ENCODE measurements around the gene CNTN1.

CNTN1 gene

GRCh38 chr12:40828593-40828990, 136.4 kb downstream of the CNTN1 start:
- TF ChIP-seq ZNF274 (IDR thresholded peaks at IDR 0.05; ENCODE audit: low read depth, low read length) = no peak
- no peak overlapping the region for H3K4me3 ChIP-seq (ENCODE audit: low read length)

GRCh38 chr12:40829738-40830144, 137.5 kb downstream of the CNTN1 start:
- H3K4me3 ChIP-seq (ENCODE audit: low read length) = no peak overlapping the region
- TF ChIP-seq ZNF274 (IDR thresholded peaks at IDR 0.05; ENCODE audit: low read depth, low read length) = no peak

- no peak overlapping the region for H3K4me3 ChIP-seq (ENCODE audit: low read length)
- no peak for TF ChIP-seq ZNF274 (IDR thresholded peaks at IDR 0.05; ENCODE audit: low read depth, low read length)
Measured at GRCh38 chr12:40831916-40832315, 139.7 kb downstream of the CNTN1 start.

DNA sequence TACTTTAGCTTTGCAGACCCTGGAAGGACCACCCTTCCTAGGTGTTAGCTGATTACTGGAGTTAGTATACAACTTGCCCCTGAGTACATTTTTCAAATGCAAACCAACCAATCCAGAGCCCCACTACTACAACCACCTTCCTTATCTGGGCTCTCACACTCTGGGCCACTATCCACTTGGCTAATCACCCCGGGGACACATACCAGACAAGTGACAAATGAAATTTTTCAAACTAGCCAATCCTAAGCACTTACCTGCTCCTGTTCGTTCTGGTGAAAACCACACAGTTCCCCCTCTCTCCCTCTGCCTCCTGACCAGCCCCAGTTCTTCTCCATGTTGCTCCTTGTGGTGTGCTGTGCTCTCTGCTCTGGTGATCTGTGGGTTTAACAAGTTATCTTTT, 140.4 kb downstream of the CNTN1 start:
- no peak overlapping the region for H3K4me3 ChIP-seq (ENCODE audit: low read length)
- TF ChIP-seq ZNF274 (IDR thresholded peaks at IDR 0.05; ENCODE audit: low read depth, low read length) = no peak

GRCh38 chr12:40833818-40834217, 141.6 kb downstream of the CNTN1 start:
- no peak overlapping the region for H3K4me3 ChIP-seq (ENCODE audit: low read length)

GRCh38 chr12:40834321-40834720, 142.1 kb downstream of the CNTN1 start:
- no peak overlapping the region for H3K4me3 ChIP-seq (ENCODE audit: low read length)
- no peak for TF ChIP-seq ZNF274 (IDR thresholded peaks at IDR 0.05; ENCODE audit: low read depth, low read length)

More at GRCh38 chr12:40833818-40834217, 141.6 kb downstream of the CNTN1 start:
- no peak for TF ChIP-seq ZNF274 (IDR thresholded peaks at IDR 0.05; ENCODE audit: low read depth, low read length)

DNA sequence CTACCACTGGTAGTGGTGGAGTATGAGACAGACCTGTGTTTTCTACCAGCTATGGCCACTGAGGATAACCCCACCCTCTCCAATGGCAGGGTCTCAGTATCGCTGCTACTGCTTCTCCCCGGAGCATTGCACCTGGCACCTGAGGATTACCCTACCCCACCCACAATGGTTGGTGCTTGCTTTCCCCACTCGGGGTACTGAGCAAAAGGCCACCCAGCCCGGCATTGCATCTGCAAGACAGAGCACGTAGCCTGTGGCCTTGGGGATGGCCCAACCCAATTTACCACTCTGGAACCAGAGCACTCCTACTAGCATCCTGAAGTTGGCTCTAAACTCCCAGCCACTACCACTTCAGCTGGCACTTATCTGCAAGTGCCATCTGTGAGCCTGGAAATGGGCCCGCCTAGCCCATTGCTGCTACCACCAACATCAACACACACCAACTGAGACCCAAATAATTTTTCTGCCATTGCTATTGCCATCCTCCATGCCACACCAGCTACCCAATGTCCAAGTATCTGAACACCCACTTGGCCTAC, 145.7 kb downstream of the CNTN1 start:
- no peak overlapping the region for H3K4me3 ChIP-seq (ENCODE audit: low read length)
- no peak for TF ChIP-seq ZNF274 (IDR thresholded peaks at IDR 0.05; ENCODE audit: low read depth, low read length)

GRCh38 chr12:40843495-40843894, 151.3 kb downstream of the CNTN1 start:
- no peak for TF ChIP-seq ZNF274 (IDR thresholded peaks at IDR 0.05; ENCODE audit: low read depth, low read length)
- no peak overlapping the region for H3K4me3 ChIP-seq (ENCODE audit: low read length)

GRCh38 chr12:40853221-40853620, 161.0 kb downstream of the CNTN1 start:
- no peak overlapping the region for H3K4me3 ChIP-seq (ENCODE audit: low read length)
- no peak for TF ChIP-seq ZNF274 (IDR thresholded peaks at IDR 0.05; ENCODE audit: low read depth, low read length)

- no peak overlapping the region for H3K4me3 ChIP-seq (ENCODE audit: low read length)
- TF ChIP-seq ZNF274 (IDR thresholded peaks at IDR 0.05; ENCODE audit: low read depth, low read length) = no peak
Measured at GRCh38 chr12:40854604-40855003, 162.4 kb downstream of the CNTN1 start.

DNA sequence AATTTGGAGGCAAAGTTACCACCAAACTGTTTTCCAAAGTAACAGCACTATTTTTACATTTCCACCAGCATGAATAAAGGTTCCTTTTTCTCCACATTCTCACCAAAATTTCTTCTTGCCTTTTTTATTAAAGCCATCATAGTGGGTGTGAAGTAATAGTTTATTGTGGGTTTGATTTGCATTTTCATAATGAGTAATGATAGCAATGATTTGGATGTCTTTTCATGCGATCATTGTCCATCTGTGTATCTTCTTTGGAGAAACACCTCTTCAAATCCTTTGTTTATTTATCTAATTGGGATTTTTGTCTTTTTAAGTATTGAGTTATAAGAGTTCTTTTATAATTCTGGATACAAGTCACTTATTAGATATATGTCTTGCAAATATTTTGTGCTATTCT, 172.7 kb downstream of the CNTN1 start:
- H3K4me3 ChIP-seq (ENCODE audit: low read length) = no peak overlapping the region
- TF ChIP-seq ZNF274 (IDR thresholded peaks at IDR 0.05; ENCODE audit: low read depth, low read length) = no peak

DNA sequence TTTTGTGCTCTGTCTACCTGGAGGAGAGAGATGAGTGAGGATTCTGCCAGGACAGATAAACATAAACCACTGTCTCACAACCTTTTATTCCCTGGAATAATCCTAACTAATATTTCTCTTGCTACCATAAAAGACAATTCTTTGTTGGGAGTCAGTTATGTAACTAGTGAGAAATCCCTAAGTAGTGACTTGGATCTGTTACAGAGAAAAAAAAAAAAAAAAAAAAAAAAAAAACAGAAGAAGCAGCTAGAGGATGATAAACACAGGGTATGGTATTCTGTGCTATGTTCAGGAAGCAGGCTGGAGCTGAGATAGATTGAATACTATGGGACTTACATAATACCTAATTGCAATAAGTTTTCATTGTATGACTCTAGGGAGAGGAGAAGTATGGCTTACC, 178.7 kb downstream of the CNTN1 start:
- TF ChIP-seq ZNF274 (IDR thresholded peaks at IDR 0.05; ENCODE audit: low read depth, low read length) = no peak
- H3K4me3 ChIP-seq (ENCODE audit: low read length) = no peak overlapping the region

GRCh38 chr12:40874868-40875267, 182.6 kb downstream of the CNTN1 start:
- TF ChIP-seq ZNF274 (IDR thresholded peaks at IDR 0.05; ENCODE audit: low read depth, low read length) = no peak
- no peak overlapping the region for H3K4me3 ChIP-seq (ENCODE audit: low read length)

DNA sequence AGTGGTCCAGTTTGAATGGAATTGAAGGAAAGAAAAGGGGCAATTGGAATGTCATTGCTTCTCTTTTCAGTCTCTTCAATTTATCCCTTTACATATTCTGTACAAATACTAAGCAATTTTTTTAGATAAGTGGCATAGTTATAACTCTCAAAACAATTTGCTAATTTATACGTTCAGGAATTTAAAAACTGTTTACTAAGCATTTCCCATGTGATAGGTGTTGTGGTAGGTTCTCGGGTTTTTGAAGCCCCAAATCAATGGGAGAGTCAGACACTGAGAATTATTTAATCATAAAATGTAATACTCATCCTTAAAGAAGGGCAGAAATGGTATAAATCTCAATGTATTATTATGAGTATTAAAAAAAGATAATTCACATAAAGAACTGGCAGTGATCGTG, 197.1 kb downstream of the CNTN1 start:
- no peak for TF ChIP-seq ZNF274 (IDR thresholded peaks at IDR 0.05; ENCODE audit: low read depth, low read length)
- H3K4me3 ChIP-seq (ENCODE audit: low read length) = no peak overlapping the region

- no peak overlapping the region for H3K4me3 ChIP-seq (ENCODE audit: low read length)
- TF ChIP-seq ZNF274 (IDR thresholded peaks at IDR 0.05; ENCODE audit: low read depth, low read length) = no peak
Measured at GRCh38 chr12:40892528-40892927, 200.3 kb downstream of the CNTN1 start.

DNA sequence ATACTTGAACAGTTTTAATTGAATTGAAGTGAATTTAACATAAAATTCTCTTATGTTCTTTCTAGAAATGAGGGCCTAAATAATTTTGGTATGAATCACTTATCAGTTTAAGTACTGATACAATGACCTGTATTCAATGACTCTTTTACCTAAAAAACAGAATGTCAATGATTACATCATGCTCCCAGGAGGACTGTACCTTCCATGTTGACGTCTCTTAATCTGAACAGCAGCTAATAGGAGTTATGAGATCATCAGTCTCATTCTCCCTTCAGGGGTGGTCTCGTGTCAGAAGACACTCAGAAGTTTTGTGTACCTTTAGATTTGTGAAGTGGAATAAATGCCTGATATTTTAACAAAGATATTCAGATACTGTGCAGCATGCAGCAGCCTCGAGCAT, 206.3 kb downstream of the CNTN1 start:
- no peak for TF ChIP-seq ZNF274 (IDR thresholded peaks at IDR 0.05; ENCODE audit: low read depth, low read length)
- H3K4me3 ChIP-seq (ENCODE audit: low read length) = no peak overlapping the region

Measured in GM08714 (cell line).